HG02870 (cell line): Measurements from ENCODE around the gene RBM18.

Experiments used
- ATAC-seq: cut with Tn5 transposase; IDR thresholded peaks from one replicate; pipeline ENCODE4 v1.9.1; 2021; ENCODE audit warnings: mild to moderate bottlenecking, moderate library complexity; ENCODE audit not compliant: unreplicated experiment

The RBM18 gene

GRCh38 chr9:122223435-122223834, 41.2 kb downstream of the RBM18 start:
- ATAC-seq, result no peak

- no peak for ATAC-seq
Measured at GRCh38 chr9:122222791-122223190, 41.8 kb downstream of the RBM18 start.

GRCh38 chr9:122221183-122221811, 43.3 kb downstream of the RBM18 start:
- no peak for ATAC-seq

- ATAC-seq, result no peak
Measured at GRCh38 chr9:122220673-122221182, 43.9 kb downstream of the RBM18 start.

- no peak for ATAC-seq
Measured at GRCh38 chr9:122219856-122220672, 44.6 kb downstream of the RBM18 start.

- no peak for ATAC-seq
Measured at GRCh38 chr9:122218935-122219855, 45.4 kb downstream of the RBM18 start.

GRCh38 chr9:122218071-122218934, 46.3 kb downstream of the RBM18 start:
- ATAC-seq, result no peak

GRCh38 chr9:122217640-122218039, 47.0 kb downstream of the RBM18 start:
- no peak for ATAC-seq

GRCh38 chr9:122216798-122217418, 47.7 kb downstream of the RBM18 start:
- ATAC-seq, result no peak

- no peak for ATAC-seq
Measured at GRCh38 chr9:122216138-122216797, 48.4 kb downstream of the RBM18 start.

- no peak for ATAC-seq
Measured at GRCh38 chr9:122215663-122216062, 49.0 kb downstream of the RBM18 start.

- no peak for ATAC-seq
Measured at GRCh38 chr9:122214507-122214906, 50.1 kb downstream of the RBM18 start.

GRCh38 chr9:122213589-122214413, 50.8 kb downstream of the RBM18 start:
- ATAC-seq, result no peak

GRCh38 chr9:122213102-122213588, 51.5 kb downstream of the RBM18 start:
- ATAC-seq, result no peak

- ATAC-seq, result no peak
Measured at GRCh38 chr9:122212473-122213004, 52.1 kb downstream of the RBM18 start.

- ATAC-seq, result no peak
Measured at GRCh38 chr9:122209451-122209850, 55.2 kb downstream of the RBM18 start.

GRCh38 chr9:122207096-122207495, 57.5 kb downstream of the RBM18 start:
- no peak for ATAC-seq
